ENCODE measurements around the gene VLDLR. TPM values are rescaled to one million over a fixed set of nuclear protein-coding genes. Genes with fewer than 3 reads are reported as not detected.
"Not testable (repeated sequence)": the region's sequence is repeated elsewhere in the genome, so short reads cannot be mapped to it uniquely, and the experiment has no call there.

Gene VLDLR
- total RNA-seq, 4 donors from 2014 or later = 0.85 to 2.5 TPM; not detected in 2

DNA sequence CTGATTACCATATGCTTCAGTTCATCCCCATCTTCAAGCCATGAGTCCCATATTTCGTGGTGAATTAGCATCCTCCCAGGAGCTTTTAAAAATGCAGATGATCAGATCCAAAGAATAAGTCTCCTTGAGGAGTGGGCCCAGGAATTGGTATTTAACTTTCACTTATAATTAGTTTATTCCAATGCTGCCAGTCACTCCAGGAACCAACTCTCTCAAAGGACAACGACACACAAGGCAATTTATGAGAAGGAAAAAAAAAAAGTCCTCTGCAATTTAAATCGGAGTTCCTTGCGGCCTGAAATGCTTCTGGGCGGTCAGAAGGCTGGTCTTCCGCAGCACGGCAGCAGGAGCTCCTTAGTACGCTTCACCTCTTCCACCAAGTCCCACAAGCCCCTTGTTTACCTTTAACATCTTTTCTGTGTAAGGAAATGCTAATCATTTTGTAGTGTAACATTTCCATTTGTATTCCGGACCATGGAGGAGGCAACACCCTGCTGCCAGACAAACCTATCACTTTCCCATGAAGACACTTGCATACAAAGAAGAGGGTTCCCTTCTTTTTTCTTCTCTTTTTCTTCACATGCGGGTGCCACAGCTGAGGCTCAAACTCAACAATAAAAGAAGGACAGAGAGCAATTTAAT is 79.4 kb downstream of the VLDLR start:
- Histone ChIP-seq H3K27ac (no peak overlapping the region), H3K9me3 (no peaks in the 10 kb centered on the region), H3K36me3 (no peaks in the 10 kb centered on the region), H3K27me3 (no peaks in the 10 kb centered on the region), H3K4me3 (no peak overlapping the region), H3K4me1 (no peaks in the 10 kb centered on the region)
- no peak for TF ChIP-seq POLR2A (IDR thresholded peaks at IDR 0.05)
- no peak for TF ChIP-seq CTCF (IDR thresholded peaks at IDR 0.05)
- DNase-seq = no peak

GRCh38 chr9:2704504-2704903 is 82.9 kb downstream of the VLDLR start:
- no peak for DNase-seq
- H3K4me1 ChIP-seq = no peaks in the 10 kb centered on the region
- no peak overlapping the region for H3K27ac ChIP-seq
- H3K4me3 ChIP-seq = no peak overlapping the region
- no peaks in the 10 kb centered on the region for H3K36me3 ChIP-seq
- no peaks in the 10 kb centered on the region for H3K27me3 ChIP-seq
- H3K9me3 ChIP-seq = no peaks in the 10 kb centered on the region
- TF ChIP-seq POLR2A (IDR thresholded peaks at IDR 0.05) = no peak
- no peak for TF ChIP-seq CTCF (IDR thresholded peaks at IDR 0.05)

GRCh38 chr9:2707256-2707655 is 85.7 kb downstream of the VLDLR start:
- not testable (repeated sequence) for H3K36me3 ChIP-seq, H3K27ac ChIP-seq, H3K4me1 ChIP-seq, H3K9me3 ChIP-seq, H3K27me3 ChIP-seq, DNase-seq, H3K4me3 ChIP-seq

Other genes with a start within 250 kb of the VLDLR start
- not detected for gene KCNV2, start 95.7 kb downstream of the VLDLR start, total RNA-seq
- gene PUM3, start 222.3 kb downstream of the VLDLR start, total RNA-seq = 100 to 1,000 TPM in 1 of 4 donors, 10 to 100 TPM in 3; 21.4 to 116 (median 30.8) TPM

Measured in Peyer's patch (tissue), 4 donors.